ENCODE measurements around the gene RAB44. TPM values are rescaled to one million over a fixed set of nuclear protein-coding genes. Genes with fewer than 3 reads are reported as not detected.

The RAB44 gene
- total RNA-seq, 1 donor from 2014 or later = not detected

DNA sequence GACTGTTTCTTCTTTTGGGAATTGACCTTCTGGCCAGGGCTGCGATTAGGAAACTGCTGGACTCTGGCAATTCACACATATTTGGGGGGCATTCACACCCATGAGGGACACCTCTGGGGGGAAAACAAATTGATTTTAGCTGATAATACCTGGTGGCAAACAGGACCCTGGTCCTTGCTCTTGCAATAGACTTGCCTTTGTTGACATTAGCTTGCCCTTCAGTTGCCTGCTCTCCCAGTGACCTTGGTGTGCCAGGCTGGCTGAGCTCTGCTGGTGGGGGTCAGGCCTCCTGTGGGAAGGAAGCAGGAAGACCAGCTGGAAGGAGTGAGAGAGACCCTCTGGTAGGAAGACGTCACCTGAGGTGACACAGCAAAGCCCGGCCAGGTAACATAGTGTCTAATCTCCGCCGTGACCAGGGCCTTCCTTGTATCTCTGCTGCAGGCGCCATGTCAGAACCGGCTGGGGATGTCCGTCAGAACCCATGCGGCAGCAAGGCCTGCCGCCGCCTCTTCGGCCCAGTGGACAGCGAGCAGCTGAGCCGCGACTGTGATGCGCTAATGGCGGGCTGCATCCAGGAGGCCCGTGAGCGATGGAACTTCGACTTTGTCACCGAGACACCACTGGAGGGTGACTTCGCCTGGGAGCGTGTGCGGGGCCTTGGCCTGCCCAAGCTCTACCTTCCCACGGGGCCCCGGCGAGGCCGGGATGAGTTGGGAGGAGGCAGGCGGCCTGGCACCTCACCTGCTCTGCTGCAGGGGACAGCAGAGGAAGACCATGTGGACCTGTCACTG lies 13.8 kb upstream of the RAB44 start:
- H3K4me1 Mint-ChIP-seq (ENCODE audit: low read depth, unreplicated experiment) = peaks cover 3% of the 10 kb centered on the region
- H3K4me3 Mint-ChIP-seq (ENCODE audit: unreplicated experiment) = no peak overlapping the region
- TF ChIP-seq, protein P1, sequence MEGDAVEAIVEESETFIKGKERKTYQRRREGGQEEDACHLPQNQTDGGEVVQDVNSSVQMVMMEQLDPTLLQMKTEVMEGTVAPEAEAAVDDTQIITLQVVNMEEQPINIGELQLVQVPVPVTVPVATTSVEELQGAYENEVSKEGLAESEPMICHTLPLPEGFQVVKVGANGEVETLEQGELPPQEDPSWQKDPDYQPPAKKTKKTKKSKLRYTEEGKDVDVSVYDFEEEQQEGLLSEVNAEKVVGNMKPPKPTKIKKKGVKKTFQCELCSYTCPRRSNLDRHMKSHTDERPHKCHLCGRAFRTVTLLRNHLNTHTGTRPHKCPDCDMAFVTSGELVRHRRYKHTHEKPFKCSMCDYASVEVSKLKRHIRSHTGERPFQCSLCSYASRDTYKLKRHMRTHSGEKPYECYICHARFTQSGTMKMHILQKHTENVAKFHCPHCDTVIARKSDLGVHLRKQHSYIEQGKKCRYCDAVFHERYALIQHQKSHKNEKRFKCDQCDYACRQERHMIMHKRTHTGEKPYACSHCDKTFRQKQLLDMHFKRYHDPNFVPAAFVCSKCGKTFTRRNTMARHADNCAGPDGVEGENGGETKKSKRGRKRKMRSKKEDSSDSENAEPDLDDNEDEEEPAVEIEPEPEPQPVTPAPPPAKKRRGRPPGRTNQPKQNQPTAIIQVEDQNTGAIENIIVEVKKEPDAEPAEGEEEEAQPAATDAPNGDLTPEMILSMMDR (IDR thresholded peaks at IDR 0.05; ENCODE audit: partially characterized antibody, unreplicated experiment) = no peak
- H3K9me3 Mint-ChIP-seq (ENCODE audit: unreplicated experiment) = peaks cover 5% of the 10 kb centered on the region
- H3K36me3 Mint-ChIP-seq (ENCODE audit: unreplicated experiment) = no peaks in the 10 kb centered on the region
- H3K27ac Mint-ChIP-seq (ENCODE audit: unreplicated experiment) = no peak overlapping the region
- H3K27me3 Mint-ChIP-seq (ENCODE audit: unreplicated experiment) = peaks cover 4% of the 10 kb centered on the region
- DNase-seq = no peak

DNA sequence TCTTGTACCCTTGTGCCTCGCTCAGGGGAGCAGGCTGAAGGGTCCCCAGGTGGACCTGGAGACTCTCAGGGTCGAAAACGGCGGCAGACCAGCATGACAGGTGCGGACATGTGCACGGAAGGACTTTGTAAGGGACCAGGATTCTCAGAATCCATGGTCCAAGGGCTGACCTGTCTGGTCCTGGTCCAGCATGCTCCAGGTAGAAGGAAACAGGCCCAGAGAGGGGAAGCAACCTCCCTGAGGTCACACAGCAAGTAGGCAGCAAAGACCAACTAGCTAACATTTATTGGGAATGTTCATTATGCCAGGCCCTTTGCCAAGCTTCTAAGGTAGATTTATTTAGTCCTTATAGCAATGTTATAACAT lies 13.2 kb upstream of the RAB44 start:
- Mint-ChIP-seq H3K9me3 (ENCODE audit: unreplicated experiment) (peaks cover 5% of the 10 kb centered on the region), H3K36me3 (ENCODE audit: unreplicated experiment) (no peaks in the 10 kb centered on the region), H3K4me1 (ENCODE audit: low read depth, unreplicated experiment) (peaks cover 3% of the 10 kb centered on the region), H3K27me3 (ENCODE audit: unreplicated experiment) (peaks cover 2% of the 10 kb centered on the region), H3K4me3 (ENCODE audit: unreplicated experiment) (no peak overlapping the region), H3K27ac (ENCODE audit: unreplicated experiment) (no peak overlapping the region)
- TF ChIP-seq, protein P1 (IDR thresholded peaks at IDR 0.05; ENCODE audit: partially characterized antibody, unreplicated experiment) = no peak
- DNase-seq = no peak

DNA sequence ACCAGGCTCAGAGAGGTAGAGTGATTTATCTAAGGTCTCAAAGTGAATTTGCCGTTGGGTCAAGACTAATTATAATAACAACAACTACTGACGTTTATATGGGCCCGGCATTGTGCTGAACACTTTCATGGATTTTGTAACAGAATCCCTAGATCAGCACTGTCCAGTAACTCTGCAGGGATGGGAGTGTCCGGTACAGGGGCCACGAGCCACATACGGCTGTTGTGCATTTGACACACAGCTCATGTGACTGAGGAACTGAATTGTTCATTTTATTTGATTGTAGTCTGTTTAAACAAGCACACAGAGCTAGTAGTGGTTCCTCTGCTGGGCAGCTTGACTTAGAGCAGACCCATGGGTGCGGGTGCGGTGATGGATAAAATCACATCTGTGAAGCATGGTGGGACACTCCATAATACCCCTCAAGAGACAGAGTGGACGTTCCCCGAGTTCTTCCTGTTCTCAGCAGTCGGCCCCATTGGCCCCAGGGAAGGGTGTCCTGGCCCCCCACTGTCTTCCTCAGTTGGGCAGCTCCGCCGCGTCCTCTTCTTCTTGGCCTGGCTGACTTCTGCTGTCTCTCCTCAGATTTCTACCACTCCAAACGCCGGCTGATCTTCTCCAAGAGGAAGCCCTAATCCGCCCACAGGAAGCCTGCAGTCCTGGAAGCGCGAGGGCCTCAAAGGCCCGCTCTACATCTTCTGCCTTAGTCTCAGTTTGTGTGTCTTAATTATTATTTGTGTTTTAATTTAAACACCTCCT lies 12.3 kb upstream of the RAB44 start:
- H3K36me3 Mint-ChIP-seq (ENCODE audit: unreplicated experiment) = no peaks in the 10 kb centered on the region
- peaks cover 3% of the 10 kb centered on the region for H3K9me3 Mint-ChIP-seq (ENCODE audit: unreplicated experiment)
- no peak for DNase-seq
- H3K4me1 Mint-ChIP-seq (ENCODE audit: low read depth, unreplicated experiment) = peaks cover 3% of the 10 kb centered on the region
- H3K27me3 Mint-ChIP-seq (ENCODE audit: unreplicated experiment) = peaks cover 2% of the 10 kb centered on the region
- no peak overlapping the region for H3K4me3 Mint-ChIP-seq (ENCODE audit: unreplicated experiment)
- no peak overlapping the region for H3K27ac Mint-ChIP-seq (ENCODE audit: unreplicated experiment)
- TF ChIP-seq, protein P1 (IDR thresholded peaks at IDR 0.05; ENCODE audit: partially characterized antibody, unreplicated experiment) = no peak

DNA sequence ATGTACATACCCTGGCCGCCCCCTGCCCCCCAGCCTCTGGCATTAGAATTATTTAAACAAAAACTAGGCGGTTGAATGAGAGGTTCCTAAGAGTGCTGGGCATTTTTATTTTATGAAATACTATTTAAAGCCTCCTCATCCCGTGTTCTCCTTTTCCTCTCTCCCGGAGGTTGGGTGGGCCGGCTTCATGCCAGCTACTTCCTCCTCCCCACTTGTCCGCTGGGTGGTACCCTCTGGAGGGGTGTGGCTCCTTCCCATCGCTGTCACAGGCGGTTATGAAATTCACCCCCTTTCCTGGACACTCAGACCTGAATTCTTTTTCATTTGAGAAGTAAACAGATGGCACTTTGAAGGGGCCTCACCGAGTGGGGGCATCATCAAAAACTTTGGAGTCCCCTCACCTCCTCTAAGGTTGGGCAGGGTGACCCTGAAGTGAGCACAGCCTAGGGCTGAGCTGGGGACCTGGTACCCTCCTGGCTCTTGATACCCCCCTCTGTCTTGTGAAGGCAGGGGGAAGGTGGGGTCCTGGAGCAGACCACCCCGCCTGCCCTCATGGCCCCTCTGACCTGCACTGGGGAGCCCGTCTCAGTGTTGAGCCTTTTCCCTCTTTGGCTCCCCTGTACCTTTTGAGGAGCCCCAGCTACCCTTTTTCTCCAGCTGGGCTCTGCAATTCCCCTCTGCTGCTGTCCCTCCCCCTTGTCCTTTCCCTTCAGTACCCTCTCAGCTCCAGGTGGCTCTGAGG lies 11.5 kb upstream of the RAB44 start:
- DNase-seq = no peak
- TF ChIP-seq, protein P1 (IDR thresholded peaks at IDR 0.05; ENCODE audit: partially characterized antibody, unreplicated experiment) = no peak
- Mint-ChIP-seq H3K36me3 (ENCODE audit: unreplicated experiment) (no peaks in the 10 kb centered on the region), H3K27me3 (ENCODE audit: unreplicated experiment) (peaks cover 3% of the 10 kb centered on the region), H3K4me1 (ENCODE audit: low read depth, unreplicated experiment) (peaks cover 3% of the 10 kb centered on the region), H3K27ac (ENCODE audit: unreplicated experiment) (no peak overlapping the region), H3K4me3 (ENCODE audit: unreplicated experiment) (no peak overlapping the region), H3K9me3 (ENCODE audit: unreplicated experiment) (peaks cover 3% of the 10 kb centered on the region)

Measured in glutamatergic neuron (in vitro differentiated cells).